ENCODE results near the gene AGPAT3.

AGPAT3 gene

GRCh38 chr21:43997766-43998742, 133.0 kb downstream of the AGPAT3 start:
- DNase-seq (ENCODE audit: low spot score) = no peak

DNA sequence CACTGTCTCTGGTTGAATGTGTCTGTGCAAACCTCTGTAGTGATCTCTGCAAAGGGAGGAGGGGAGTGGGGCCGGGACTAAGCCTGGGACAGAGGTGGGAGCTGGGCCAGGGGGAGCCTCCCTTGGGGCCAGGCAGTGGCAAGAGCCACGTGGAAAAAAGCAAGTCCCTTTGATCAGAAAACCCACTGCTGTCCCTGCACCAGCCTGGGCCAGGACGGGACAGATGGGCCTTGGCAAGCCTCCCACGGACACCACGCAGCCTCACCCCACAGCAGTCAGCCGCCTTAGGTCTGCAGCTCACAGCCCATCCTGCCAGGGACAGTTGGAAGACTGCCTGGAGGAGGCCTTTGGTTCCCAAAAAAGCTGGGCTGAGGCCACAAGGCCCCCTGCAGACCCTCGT, 135.3 kb downstream of the AGPAT3 start:
- DNase-seq (ENCODE audit: low spot score) = peak; percentile 89

DNA sequence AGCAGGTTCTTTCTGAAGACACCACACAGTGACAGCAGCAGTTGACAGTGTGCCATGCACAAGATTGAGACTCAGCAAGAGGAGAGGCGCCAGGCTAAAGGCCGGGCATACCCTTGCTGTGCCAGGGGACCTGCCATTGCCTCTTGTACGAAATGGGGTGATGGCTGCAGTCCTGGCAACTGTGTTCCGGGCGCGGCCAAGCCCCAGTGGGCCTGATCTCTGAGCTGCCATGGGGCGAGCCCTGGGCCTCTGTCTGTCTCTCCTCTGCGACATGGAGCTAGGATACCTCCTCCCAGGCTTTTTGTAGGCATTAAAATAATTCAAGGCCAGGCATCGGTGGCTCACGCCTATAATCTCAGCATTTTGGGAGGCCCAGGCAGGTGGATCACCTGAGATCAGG, 137.5 kb downstream of the AGPAT3 start:
- no peak for DNase-seq (ENCODE audit: low spot score)

- no peak for DNase-seq (ENCODE audit: low spot score)
Measured at GRCh38 chr21:44003307-44003966, 138.4 kb downstream of the AGPAT3 start.

GRCh38 chr21:44005071-44005470, 140.0 kb downstream of the AGPAT3 start:
- DNase-seq (ENCODE audit: low spot score) = no peak

DNA sequence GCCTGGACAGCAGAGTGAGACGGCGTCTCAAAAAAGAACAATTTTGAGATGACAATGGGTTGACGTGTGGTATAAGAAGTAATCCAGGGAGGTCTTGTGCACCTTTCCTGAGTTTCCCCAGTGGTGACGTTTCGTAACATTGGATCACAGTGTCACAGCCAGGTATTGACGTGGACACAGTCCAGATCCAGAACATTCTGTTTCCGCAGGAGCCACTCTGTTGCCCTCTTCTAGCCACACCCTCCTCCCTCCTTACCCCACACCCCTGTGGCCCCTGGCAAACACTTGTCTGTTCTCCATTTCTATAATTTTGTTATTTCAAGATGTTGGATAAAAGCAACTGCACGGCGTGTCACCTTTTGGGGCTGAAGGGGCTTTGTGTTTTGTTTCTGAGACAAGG, 140.6 kb downstream of the AGPAT3 start:
- no peak for DNase-seq (ENCODE audit: low spot score)

- no peak for DNase-seq (ENCODE audit: low spot score)
Measured at GRCh38 chr21:44006017-44006619, 141.1 kb downstream of the AGPAT3 start.

DNA sequence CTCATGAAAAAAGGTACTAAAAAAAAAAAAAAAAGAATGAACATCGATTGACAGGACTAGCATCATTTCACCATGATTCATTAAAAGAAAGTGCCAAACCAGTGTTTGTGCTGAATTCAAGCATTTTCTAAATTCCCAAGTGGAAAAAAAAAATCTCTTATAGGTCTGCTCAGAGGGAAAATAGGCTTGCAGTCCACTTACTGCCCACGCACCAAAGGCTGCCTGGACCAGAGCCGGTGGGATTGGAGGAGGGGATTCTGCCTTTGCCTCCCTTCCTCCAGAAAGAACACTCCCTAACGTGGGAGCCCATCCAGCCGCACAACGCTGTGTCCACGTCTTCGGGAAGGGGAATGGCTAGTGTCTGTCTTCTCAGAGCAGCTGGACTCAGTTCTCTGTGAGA, 141.6 kb downstream of the AGPAT3 start:
- DNase-seq (ENCODE audit: low spot score) = no peak

- DNase-seq (ENCODE audit: low spot score) = no peak
Measured at GRCh38 chr21:44010429-44010828, 145.4 kb downstream of the AGPAT3 start.

GRCh38 chr21:44011123-44011522, 146.1 kb downstream of the AGPAT3 start:
- no peak for DNase-seq (ENCODE audit: low spot score)

- peak; percentile 87 for DNase-seq (ENCODE audit: low spot score)
Measured at GRCh38 chr21:44011579-44012473, 146.8 kb downstream of the AGPAT3 start, which contains the start of gene TRAPPC10. TRAPPC10 (plus strand) TSS chr21:44012309; CDS start chr21:44012494, 185 bp downstream.

GRCh38 chr21:44012474-44013379, 147.7 kb downstream of the AGPAT3 start:
- DNase-seq (ENCODE audit: low spot score) = peak; percentile 58

- DNase-seq (ENCODE audit: low spot score) = no peak
Measured at GRCh38 chr21:44013380-44014088, 148.5 kb downstream of the AGPAT3 start.

DNA sequence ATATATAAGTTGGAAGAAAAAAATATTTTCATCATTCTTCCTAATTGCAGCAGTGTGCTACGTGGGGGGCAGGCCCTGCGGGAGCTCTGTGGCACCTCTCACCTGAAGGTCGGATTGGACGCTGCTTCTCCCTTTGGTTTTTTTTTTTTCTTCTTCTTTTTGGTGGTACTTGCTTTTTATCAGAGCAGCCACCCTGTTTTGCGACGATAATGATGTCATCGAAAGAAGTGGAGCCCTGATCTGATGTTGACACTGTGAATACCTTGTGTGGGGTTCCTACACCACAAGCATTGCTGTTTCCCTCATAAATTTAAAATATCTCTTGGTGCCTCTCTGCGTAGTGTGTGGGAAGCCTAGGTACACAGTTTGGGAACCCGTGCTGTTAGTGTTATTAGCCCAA, 152.6 kb downstream of the AGPAT3 start:
- DNase-seq (ENCODE audit: low spot score) = no peak

GRCh38 chr21:44018127-44018526, 153.1 kb downstream of the AGPAT3 start:
- no peak for DNase-seq (ENCODE audit: low spot score)

GRCh38 chr21:44018813-44019567, 154.0 kb downstream of the AGPAT3 start:
- no peak for DNase-seq (ENCODE audit: low spot score)

- DNase-seq (ENCODE audit: low spot score) = no peak
Measured at GRCh38 chr21:44019568-44019958, 154.5 kb downstream of the AGPAT3 start.

DNA sequence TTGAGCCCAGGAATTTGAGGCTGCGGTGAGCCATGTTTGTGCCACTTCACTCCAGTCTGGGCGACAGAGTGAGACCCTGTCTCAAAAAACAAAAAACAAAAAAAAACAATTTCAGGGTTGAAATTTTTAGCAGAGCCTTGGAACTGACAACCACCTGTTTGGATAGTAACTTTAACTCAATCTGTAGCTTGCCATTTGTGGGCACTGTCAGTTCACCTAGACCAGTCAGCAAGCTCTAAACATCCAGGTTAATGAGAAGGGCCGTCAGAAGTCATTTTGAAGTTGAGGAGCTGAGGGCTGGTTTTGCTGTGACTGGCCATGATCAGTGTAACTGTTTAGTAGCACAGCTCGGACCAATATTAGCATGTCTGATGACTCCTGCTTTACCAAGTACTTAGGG, 155.5 kb downstream of the AGPAT3 start:
- no peak for DNase-seq (ENCODE audit: low spot score)

- no peak for DNase-seq (ENCODE audit: low spot score)
Measured at GRCh38 chr21:44021064-44021463, 156.0 kb downstream of the AGPAT3 start.
